Mucosa of stomach (tissue), 1 donor: ENCODE results near the gene TSTD2.

ENCODE experiments used
- H3K27me3 ChIP-seq: one replicate; pipeline ENCODE4 v1.7.0; 2013; ENCODE audit warnings: mild to moderate bottlenecking, low read length; ENCODE audit not compliant: control insufficient read depth, insufficient read depth
- H3K36me3 ChIP-seq: one replicate; pipeline ENCODE4 v1.7.0; 2013; ENCODE audit warnings: low read length; ENCODE audit not compliant: control insufficient read depth, insufficient read depth
- H3K4me1 ChIP-seq: one replicate; pipeline ENCODE4 v1.7.0; 2013; ENCODE audit warnings: mild to moderate bottlenecking, low read length; ENCODE audit not compliant: control insufficient read depth, insufficient read depth
- H3K4me3 ChIP-seq: one replicate; pipeline ENCODE4 v1.7.0; 2013; ENCODE audit warnings: low read length
- H3K9ac ChIP-seq: one replicate; pipeline ENCODE4 v1.7.0; 2013; ENCODE audit warnings: mild to moderate bottlenecking, low read length, moderate library complexity
- H3K9me3 ChIP-seq: one replicate; pipeline ENCODE4 v1.7.0; 2013; ENCODE audit warnings: mild to moderate bottlenecking, low read length, moderate library complexity; ENCODE audit not compliant: control insufficient read depth
- donor health status: Pancreatic carcinoma.

Gene TSTD2

GRCh38 chr9:97567182-97567893 is 65.8 kb downstream of the TSTD2 start:
- no peaks in the 10 kb centered on the region for H3K27me3 ChIP-seq
- no peak overlapping the region for H3K9ac ChIP-seq
- no peaks in the 10 kb centered on the region for H3K9me3 ChIP-seq
- no peaks in the 10 kb centered on the region for H3K36me3 ChIP-seq
- peaks cover 12% of the 10 kb centered on the region for H3K4me1 ChIP-seq
- no peak overlapping the region for H3K4me3 ChIP-seq

DNA sequence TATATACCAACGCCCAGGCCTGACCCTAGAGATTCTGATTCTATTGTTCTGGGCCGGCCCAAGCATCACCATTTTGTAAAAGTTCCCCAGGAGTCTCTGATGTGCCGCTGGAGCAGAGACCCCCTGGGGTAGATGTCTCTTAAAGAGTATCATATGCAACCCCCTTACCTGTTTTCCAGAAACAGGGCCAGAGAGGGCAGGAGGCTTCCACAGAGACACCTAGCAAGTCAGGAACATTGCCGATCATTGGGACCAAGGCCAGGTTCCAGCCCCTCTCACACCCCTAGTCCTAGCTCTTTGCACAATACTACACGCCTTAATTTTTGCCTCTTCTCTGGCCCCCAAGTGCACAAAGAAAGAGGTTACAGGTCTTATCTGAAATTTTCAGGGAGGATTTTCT is 67.9 kb downstream of the TSTD2 start:
- Histone ChIP-seq H3K36me3 (no peaks in the 10 kb centered on the region), H3K9me3 (no peaks in the 10 kb centered on the region), H3K4me1 (peaks cover 12% of the 10 kb centered on the region), H3K27me3 (no peaks in the 10 kb centered on the region), H3K4me3 (no peak overlapping the region), H3K9ac (no peak overlapping the region)

DNA sequence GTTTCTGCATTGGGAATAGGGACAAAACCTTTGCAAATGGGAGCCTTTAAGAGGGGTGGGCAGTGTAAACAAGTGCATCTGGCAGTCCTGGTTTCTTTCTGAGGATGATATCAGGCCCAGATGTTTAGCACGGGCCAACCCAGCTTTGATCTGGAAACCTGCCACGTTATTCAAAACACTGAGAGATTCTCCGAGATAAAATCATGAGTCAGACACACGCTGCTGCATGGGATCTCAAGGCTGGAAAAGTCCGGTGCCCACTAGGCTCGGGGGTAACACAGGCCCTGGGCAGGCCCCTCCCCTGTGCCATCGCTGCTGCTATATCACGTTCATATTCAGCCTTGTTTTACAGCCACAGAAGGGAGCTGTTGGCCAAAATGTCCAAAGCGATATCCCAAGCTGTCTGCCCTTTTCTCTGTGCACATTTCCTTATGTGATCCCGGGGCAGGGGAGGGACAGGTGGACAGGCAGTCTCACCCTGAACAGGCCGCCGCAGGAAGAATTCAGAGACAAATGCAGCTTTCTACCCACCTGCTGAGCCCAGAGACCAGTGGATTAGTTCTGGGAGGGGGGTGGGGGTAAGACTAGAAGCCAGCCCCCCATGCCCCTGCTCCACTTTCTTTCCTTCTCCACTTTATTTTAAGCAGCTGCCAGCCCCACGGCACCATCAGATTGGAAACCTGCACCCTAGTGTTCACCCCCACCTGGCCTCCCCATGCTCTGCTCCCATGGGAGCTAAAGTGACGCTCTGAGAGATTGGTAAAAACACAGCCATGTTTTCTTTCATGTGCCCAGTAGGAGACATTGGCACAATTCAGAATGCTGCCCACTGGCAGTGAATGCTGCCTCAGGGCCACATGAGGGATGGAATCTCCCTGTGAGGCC is 68.6 kb downstream of the TSTD2 start:
- no peak overlapping the region for H3K4me3 ChIP-seq
- H3K27me3 ChIP-seq = no peaks in the 10 kb centered on the region
- peaks cover 12% of the 10 kb centered on the region for H3K4me1 ChIP-seq
- H3K9me3 ChIP-seq = no peaks in the 10 kb centered on the region
- no peaks in the 10 kb centered on the region for H3K36me3 ChIP-seq
- no peak overlapping the region for H3K9ac ChIP-seq

DNA sequence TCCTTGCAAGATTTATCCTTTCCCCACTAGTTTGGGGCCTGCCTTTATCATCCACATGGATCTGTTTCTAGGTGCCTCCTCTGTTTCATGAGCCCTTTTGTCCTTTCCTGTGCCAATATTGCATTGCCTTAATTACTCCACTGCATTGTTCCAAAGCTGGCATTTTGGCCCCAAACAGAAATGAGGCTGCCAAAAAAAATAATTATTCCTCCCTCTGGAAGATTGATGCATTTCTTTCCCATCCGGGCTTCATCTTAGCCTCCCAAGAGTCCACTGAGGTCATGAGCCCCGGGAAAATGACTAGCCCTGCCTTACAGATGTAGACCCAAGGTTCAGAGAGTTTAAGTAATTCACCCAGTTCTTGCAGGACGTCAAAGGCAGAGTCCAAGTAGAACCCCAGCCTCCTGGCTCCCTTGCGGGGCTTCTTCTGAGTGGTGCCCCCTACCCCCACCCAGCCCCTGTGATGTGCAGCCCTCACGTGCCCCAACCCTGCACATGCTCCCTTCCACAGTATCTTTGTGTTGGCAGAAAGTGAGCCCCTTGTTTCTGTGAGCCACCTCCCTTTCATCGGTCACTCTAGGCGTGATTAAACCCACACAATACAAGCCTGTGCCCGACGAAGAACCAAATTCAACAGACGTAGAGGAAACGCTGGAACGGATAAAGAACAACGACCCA is 69.6 kb downstream of the TSTD2 start:
- Histone ChIP-seq H3K27me3 (no peaks in the 10 kb centered on the region), H3K9me3 (no peaks in the 10 kb centered on the region), H3K36me3 (no peaks in the 10 kb centered on the region), H3K9ac (no peak overlapping the region), H3K4me3 (no peak overlapping the region), H3K4me1 (peaks cover 12% of the 10 kb centered on the region)

- H3K27me3 ChIP-seq = no peaks in the 10 kb centered on the region
- no peak overlapping the region for H3K9ac ChIP-seq
- no peaks in the 10 kb centered on the region for H3K9me3 ChIP-seq
- H3K4me1 ChIP-seq = peaks cover 17% of the 10 kb centered on the region
- no peaks in the 10 kb centered on the region for H3K36me3 ChIP-seq
- no peak overlapping the region for H3K4me3 ChIP-seq
Measured at GRCh38 chr9:97562542-97562941, 70.6 kb downstream of the TSTD2 start.

GRCh38 chr9:97561501-97561900 is 71.7 kb downstream of the TSTD2 start:
- H3K27me3 ChIP-seq = no peaks in the 10 kb centered on the region
- no peaks in the 10 kb centered on the region for H3K36me3 ChIP-seq
- H3K4me3 ChIP-seq = no peak overlapping the region
- no peak overlapping the region for H3K9ac ChIP-seq
- H3K9me3 ChIP-seq = no peaks in the 10 kb centered on the region
- H3K4me1 ChIP-seq = peaks cover 27% of the 10 kb centered on the region

GRCh38 chr9:97560851-97561250 is 72.3 kb downstream of the TSTD2 start:
- H3K36me3 ChIP-seq = no peaks in the 10 kb centered on the region
- no peak overlapping the region for H3K9ac ChIP-seq
- H3K27me3 ChIP-seq = no peaks in the 10 kb centered on the region
- no peak overlapping the region for H3K4me3 ChIP-seq
- H3K9me3 ChIP-seq = no peaks in the 10 kb centered on the region
- peaks cover 29% of the 10 kb centered on the region for H3K4me1 ChIP-seq

- Histone ChIP-seq H3K4me1 (peaks cover 29% of the 10 kb centered on the region), H3K9ac (no peak overlapping the region), H3K4me3 (no peak overlapping the region), H3K36me3 (no peaks in the 10 kb centered on the region), H3K27me3 (no peaks in the 10 kb centered on the region), H3K9me3 (no peaks in the 10 kb centered on the region)
Measured at GRCh38 chr9:97560154-97560553, 73.0 kb downstream of the TSTD2 start.

GRCh38 chr9:97559111-97559514 is 74.1 kb downstream of the TSTD2 start:
- no peak overlapping the region for H3K9ac ChIP-seq
- no peak overlapping the region for H3K4me3 ChIP-seq
- peaks cover 24% of the 10 kb centered on the region for H3K4me1 ChIP-seq
- H3K9me3 ChIP-seq = no peaks in the 10 kb centered on the region
- no peaks in the 10 kb centered on the region for H3K27me3 ChIP-seq
- H3K36me3 ChIP-seq = no peaks in the 10 kb centered on the region

GRCh38 chr9:97558701-97559101 is 74.5 kb downstream of the TSTD2 start:
- Histone ChIP-seq H3K4me1 (peaks cover 20% of the 10 kb centered on the region), H3K27me3 (no peaks in the 10 kb centered on the region), H3K36me3 (no peaks in the 10 kb centered on the region)

DNA sequence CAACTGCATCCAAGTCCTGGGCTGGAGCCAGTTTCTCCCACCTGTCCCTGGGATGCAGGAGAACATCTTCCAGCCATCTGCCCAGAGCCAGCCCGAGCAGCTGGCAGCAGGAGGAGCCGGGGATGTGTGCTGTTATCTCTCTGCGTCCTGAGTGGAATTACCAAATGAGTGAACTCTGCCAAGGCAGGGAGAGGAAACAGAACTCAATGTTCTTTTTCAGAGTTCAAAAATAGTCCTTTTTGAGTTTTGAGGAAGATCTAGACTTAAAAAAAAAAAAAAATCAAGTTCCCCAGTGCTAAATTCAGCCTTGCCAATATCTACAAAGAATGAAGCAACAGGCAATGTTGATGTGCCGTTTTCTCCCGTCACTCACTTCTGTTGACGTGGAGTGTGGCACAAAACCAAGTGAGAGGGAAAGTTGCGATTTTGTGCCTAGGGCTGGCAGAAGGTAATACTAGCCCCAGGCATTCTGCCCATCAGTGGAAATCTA is 75.5 kb downstream of the TSTD2 start:
- no peak overlapping the region for H3K4me3 ChIP-seq
- no peaks in the 10 kb centered on the region for H3K9me3 ChIP-seq
- H3K36me3 ChIP-seq = no peaks in the 10 kb centered on the region
- H3K4me1 ChIP-seq = peaks cover 18% of the 10 kb centered on the region
- H3K9ac ChIP-seq = no peak overlapping the region
- peaks cover 6% of the 10 kb centered on the region for H3K27me3 ChIP-seq

More at GRCh38 chr9:97558701-97559101, 74.5 kb downstream of the TSTD2 start:
- H3K4me3 ChIP-seq = no peak overlapping the region
- no peak overlapping the region for H3K9ac ChIP-seq
- no peaks in the 10 kb centered on the region for H3K9me3 ChIP-seq
